GM21528 (cell line): Measurements from ENCODE around the gene BCL2.
A peak's percentile ranks its signal among the peaks of the same experiment; 100 is the strongest.

Experiments
- ATAC-seq: cut with Tn5 transposase; IDR thresholded peaks from one replicate; pipeline ENCODE4 v1.9.1; 2021; ENCODE audit warnings: mild to moderate bottlenecking, moderate library complexity; ENCODE audit not compliant: unreplicated experiment, low FRiP score

Gene BCL2

GRCh38 chr18:63329431-63330145 is 10.0 kb upstream of the BCL2 start:
- no peak for ATAC-seq

- no peak for ATAC-seq
Measured at GRCh38 chr18:63326011-63326410, 6.4 kb upstream of the BCL2 start.

- ATAC-seq, result no peak
Measured at GRCh38 chr18:63325086-63325686, 5.6 kb upstream of the BCL2 start.

- ATAC-seq, result no peak
Measured at GRCh38 chr18:63322908-63323634, 3.5 kb upstream of the BCL2 start.

- ATAC-seq, result no peak
Measured at GRCh38 chr18:63322206-63322605, 2.6 kb upstream of the BCL2 start.

GRCh38 chr18:63321291-63321690 is 1.7 kb upstream of the BCL2 start:
- no peak for ATAC-seq

GRCh38 chr18:63320975-63321265 is 1.4 kb upstream of the BCL2 start:
- ATAC-seq, result no peak

- ATAC-seq, result peak; percentile 67
Measured at GRCh38 chr18:63320123-63320974, 780 bp upstream of the BCL2 start.

GRCh38 chr18:63318889-63319382 is 633 bp downstream of the BCL2 start:
- ATAC-seq, result no peak

GRCh38 chr18:63317982-63318888 is 1.3 kb downstream of the BCL2 start:
- peak; percentile 40 for ATAC-seq

- ATAC-seq, result no peak
Measured at GRCh38 chr18:63317556-63317946, 2.0 kb downstream of the BCL2 start.

- no peak for ATAC-seq
Measured at GRCh38 chr18:63316612-63317555, 2.7 kb downstream of the BCL2 start.

GRCh38 chr18:63315876-63316275 is 3.7 kb downstream of the BCL2 start:
- no peak for ATAC-seq

- ATAC-seq, result no peak
Measured at GRCh38 chr18:63315131-63315662, 4.4 kb downstream of the BCL2 start.

- ATAC-seq, result no peak
Measured at GRCh38 chr18:63314062-63314790, 5.3 kb downstream of the BCL2 start.

- no peak for ATAC-seq
Measured at GRCh38 chr18:63313396-63313917, 6.1 kb downstream of the BCL2 start.

GRCh38 chr18:63312737-63313395 is 6.7 kb downstream of the BCL2 start:
- peak; percentile 33 for ATAC-seq
